Stimulated activated CD4-positive, alpha-beta T cell treated with anti-CD3 and anti-CD28 coated beads, Interleukin-2, amount 100 ng/mL, for 24 hours (primary cell): Measurements from ENCODE around the gene C6orf132.
"Not testable (repeated sequence)": the region's sequence is repeated elsewhere in the genome, so short reads cannot be mapped to it uniquely, and the experiment has no call there.

Source experiments
- DNase-seq, 2 donors: peaks; one replicate each; pipeline ENCODE4 v3.0.0-alpha.2; 2020

C6orf132 gene

DNA sequence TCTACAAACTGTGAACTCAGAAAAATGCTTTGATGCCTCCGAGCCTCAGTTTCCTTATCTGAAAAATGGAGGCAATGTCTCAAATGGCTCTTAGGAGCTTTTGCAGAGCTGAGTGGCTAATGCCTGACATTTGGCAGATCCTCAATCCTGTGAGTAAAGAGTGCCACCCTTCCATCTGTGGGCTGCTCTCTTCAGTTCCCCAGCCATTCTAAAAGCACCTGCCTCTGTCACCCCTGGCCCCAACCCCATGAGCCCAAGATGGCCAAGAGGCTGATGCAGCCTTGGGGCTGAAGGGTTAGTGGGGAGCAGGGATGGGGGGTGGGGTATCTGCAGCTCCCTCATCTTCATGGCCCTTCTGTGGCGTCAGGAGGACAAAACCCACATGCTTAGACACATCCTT, 16.2 kb upstream of the C6orf132 start:
- DNase-seq, result no peak

DNA sequence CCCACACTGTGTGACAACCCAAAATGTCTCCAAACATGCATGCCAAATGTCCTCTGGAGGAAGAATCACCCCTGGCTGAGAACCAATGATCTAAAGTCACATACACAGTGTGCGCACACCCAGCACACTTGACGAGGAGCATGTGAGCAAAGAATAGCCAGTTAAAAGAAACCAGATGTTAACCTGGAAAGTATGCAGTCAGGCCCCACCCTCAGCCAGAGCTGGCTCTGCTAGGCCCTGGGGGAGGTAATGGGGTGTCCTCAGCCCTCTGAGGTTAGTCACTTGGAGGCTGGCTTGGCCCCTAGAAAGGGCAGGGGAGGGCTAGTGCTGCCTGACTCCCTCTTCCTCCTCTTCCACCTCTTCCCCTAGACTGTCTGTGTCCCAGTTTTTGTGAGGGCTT, 15.6 kb upstream of the C6orf132 start:
- no peak for DNase-seq

DNA sequence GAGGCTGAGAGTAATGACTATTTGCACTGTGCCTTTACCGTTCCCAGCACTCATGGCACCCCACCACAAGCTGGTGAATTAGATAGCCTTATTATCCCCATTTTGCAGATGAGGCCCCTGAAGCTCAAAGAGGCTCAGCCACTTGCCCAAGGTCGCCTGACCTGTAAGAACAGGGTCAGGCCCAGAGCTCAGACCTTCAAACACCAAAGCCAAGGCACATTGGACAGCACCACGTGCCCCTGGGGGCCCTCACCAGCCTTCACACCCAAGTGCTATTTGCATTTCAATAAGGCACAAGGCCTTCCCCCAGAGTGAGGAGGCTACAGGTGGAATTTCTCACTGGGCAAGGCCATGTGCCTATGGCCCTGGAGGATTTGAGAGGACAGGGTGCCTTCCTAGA, 14.2 kb upstream of the C6orf132 start:
- DNase-seq, result no peak

DNA sequence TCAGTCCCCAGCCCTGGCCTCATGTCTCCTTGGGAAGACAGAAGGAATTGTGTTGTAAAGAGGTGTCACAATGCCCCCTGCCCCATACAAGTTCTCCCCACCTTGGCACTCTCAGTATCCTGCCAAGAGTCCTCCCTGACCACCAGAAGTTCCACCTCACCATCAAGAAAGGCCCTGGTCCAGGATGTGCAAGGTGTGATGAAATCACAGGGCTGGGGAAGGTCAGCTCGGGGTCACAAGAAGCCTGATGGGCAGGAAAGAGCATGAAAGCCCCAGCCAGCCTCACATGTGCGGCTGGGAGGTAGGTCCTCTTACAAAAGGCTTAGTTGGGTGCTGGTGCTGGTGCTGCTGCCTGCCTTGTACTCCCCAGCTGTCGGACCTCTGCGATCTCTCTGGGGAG, 12.9 kb upstream of the C6orf132 start:
- DNase-seq, result no peak

DNA sequence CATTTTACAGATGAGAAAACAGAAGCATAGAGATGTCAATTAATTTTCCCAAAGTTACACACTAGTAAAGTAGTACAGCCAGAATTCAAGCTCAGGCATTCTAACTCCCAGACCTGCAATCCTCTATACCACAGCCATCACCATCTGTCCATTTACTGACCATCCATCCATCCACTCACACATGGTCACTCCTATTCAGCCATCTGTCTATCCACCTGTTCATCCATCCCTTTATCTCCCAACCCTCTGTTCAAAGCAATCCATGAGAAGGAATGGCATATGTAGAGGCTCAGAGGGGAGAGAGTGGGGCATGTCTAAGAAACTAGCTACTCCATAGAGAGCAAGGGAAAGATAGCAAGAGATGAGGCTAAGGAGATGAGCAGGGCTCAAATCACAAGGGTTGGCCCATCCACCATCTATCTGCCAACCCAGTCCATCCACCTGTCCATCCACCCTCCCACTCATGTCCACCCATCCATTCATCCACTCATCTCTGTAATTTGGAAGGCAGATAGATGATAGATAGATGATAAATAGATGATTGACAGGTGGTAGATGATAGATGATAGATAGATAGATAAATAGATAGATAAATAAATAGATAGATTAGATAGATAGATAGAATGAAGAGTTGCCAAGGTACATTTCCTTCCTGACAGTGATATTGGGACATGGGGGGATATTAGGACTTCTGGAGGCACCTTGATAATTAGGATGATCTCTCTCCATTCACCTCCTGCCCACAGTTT, 12.2 kb upstream of the C6orf132 start:
- DNase-seq, result no peak

DNA sequence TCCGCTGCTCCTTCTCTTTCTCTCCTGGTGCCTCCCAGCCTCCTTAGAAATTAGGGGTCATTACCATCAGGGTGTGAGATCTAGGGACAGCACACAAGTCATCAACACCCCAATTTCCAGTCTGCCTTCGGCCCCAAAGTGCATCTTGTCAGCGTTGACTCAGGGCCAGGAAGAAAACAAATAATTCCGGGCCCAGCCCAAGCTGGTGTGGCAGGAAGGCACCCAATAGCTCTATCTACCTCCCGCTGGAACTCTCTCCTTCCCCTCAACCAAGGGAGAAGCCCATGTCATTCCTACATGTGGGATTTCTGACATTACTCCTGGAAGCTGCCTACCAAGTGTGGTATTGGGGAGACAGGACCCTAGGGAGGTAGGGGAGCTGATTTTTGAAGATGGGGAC, 11.5 kb upstream of the C6orf132 start:
- DNase-seq, result no peak

DNA sequence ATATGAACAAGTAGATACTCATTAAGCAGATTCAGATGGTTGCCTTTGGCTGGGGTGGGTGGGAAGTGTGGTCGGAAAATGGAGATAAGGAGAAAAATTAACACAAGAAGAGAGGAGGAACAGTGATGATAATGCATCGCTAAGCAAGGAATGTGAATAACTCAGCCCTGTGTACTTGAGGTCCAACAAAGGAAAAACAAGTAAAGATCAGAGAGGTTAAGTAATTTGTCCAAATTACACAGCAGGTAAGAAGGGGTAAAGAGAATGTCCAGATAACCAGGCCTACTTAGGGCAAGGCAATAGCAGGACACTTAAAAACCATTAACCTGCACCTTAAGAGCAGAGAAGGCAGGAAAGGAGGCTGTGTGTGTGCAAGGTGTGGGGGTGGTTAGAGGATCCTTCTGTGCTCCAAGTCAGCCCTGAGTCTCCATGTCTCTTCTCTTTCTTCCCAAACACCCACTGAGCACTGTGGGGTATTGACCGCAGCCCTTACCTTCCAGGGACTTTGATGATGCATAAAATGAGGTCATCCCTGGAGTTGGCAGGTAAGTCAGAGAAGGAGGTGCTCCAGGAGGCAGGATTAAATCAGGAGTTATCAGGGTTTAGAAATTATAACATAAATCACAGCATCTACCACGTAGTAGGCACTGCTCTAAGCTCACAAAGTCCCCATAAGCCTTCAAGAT, 10.3 kb upstream of the C6orf132 start:
- not testable (repeated sequence) for DNase-seq

DNA sequence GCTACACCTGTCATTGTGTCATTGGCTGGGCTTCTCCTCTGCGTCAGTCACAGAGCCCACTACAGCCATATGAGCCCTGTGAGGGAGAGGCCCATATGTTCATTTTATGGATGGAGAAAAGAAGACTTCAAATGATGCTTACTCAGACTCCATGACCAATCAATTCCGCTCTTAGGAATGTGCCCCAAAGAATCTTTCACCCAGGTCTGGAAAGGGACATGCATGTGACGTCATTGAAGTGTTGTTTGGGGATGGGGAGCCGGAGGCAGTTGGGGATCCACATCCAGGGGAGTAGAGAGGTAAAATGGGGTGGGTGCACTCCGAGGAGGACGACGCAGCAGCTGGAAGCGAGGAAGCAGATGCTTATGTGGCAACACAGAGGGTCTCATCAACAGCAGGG, 9.6 kb upstream of the C6orf132 start:
- no peak for DNase-seq

DNA sequence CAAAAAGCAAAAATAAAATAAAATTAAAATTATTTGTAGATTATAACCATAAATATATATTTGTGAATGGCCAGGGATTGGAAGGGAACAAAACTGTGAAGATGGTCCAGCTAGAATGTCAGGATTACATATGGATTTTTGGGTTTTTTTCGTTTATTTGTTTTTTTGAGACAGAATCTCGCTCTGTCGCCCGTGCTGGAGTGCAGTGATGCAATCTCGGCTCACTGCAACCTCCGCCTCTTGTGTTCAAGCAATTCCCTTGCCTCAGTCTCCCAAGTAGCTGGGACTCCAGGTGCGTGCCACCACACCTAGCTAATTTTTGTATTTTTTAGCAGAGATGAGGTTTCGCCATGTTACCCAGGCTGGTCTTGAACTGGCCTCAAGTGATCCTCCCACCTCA, 7.8 kb upstream of the C6orf132 start:
- DNase-seq, result no peak

DNA sequence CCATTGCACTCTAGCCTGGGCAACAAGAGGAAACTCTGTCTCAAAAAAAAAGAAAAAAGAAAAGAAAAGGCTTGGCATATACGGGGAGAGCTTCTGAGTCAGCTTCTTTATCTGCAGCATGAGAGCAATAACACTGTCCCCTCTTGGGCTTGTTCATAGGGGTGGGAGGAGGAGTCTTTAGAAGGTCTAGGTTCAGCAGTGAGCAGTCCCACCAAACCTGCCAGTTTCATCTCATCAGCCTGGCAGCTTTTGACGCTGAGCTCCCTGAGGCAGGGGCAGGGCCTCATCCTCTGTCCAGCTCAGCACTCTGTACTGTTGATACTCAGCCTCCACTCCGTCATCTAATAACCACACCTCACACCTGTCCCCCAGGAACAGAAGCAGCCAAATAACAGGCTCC, 5.6 kb upstream of the C6orf132 start:
- DNase-seq, result no peak

DNA sequence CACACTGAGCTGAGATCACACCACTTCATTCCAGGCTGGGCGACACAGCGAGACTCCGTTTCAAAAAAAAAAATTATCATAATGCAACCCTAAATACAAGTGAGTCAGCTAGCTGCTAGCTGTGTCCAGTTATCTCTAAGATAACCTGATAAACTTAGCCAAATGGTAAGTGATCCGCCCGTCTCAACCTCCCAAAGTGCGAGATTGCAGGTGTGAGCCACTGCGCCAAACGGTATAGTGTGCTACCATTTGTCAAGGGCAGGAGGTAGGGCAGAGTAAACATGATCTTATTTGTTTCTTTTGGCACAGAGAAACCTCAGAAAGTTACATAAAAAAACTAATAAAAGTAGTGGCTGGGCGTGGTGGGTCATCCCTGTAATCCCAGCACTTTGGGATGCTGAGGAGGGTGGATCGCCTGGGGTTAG, 4.7 kb upstream of the C6orf132 start:
- DNase-seq, result no peak

DNA sequence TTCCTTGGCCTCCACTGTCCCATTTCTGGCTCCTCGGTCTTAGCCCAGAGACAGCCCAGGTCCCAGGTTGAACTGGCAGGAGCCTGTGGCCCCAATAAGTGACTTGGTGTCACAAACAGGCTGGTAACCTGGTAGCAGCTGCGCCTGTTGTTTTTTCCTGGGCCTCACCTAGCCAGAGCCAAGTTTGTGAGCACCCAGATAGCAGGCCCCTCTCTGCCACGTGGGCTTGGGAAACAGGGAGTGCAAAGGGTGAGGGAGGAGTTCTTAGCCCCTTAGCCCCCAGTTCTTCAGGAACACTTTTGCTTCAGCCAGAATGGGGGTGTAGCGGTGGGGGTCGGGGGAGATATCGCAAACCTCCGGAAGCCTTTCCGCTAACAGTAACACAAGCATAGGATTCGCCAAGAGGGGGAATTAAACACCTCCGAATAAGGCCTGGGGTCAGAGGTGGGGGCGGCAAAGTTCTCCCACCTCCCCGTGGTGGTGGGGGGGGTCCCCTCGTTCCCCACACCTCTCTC, 760 bp downstream of the C6orf132 start:
- no peak for DNase-seq

DNA sequence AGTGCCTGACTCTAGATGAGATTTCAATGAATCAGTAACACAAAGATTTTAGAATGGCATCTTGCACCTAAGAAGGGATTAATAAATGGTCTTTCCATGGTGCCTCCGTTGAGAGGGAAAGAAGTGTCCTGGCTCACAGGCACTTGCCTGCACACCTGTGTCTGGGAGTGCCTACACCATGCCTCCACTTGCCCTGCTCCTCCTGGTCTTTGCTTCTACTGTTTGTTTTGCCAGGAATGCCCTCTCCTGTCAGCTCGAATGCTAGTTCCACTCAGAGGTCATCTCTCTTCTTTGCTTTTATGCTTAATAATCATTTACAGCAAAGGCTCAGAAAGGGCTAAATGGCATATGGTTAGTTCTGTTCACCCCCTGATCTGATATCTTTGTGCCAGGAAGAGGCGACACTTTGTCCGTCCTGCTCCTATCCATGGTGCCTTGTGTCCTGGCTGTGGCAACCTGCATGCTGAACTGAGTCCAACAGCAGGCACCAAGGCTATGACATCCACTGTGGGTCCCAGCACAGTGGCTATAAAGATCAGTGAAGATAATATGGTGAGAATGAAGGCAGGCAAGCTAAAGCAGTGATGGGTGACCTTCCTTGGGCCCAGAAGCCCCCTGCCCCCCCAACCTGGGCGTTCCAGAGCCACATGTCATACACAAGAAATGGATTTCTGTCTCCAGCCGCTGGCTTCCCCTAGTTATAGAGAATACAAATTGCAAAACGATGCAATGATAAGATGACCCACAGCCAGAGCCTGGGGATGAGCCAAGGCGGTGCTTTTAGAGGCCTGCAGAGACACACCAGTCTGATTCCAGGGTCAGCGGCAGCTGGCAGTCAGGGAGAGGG, 1.4 kb downstream of the C6orf132 start:
- DNase-seq, result no peak

DNA sequence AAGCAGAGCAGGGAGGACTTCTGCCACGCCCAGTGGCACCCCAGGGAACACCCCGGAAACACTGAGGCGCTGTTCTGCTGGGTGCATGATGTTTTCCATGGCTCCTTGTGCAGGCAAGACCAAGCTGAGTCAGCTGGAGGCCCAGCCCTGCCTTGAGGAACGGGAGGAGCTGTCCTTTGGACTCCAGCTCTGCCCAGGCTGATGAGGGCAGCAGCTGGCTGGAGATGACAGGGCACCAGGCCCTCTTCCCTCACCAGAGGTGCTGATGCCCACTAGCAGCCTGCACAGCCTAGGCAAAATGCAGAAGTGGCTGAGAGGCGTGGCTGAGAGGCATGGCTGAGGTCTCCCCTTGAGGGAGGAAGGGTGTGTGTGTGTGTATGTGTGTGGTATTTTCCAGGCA, 2.4 kb downstream of the C6orf132 start:
- DNase-seq, result no peak

DNA sequence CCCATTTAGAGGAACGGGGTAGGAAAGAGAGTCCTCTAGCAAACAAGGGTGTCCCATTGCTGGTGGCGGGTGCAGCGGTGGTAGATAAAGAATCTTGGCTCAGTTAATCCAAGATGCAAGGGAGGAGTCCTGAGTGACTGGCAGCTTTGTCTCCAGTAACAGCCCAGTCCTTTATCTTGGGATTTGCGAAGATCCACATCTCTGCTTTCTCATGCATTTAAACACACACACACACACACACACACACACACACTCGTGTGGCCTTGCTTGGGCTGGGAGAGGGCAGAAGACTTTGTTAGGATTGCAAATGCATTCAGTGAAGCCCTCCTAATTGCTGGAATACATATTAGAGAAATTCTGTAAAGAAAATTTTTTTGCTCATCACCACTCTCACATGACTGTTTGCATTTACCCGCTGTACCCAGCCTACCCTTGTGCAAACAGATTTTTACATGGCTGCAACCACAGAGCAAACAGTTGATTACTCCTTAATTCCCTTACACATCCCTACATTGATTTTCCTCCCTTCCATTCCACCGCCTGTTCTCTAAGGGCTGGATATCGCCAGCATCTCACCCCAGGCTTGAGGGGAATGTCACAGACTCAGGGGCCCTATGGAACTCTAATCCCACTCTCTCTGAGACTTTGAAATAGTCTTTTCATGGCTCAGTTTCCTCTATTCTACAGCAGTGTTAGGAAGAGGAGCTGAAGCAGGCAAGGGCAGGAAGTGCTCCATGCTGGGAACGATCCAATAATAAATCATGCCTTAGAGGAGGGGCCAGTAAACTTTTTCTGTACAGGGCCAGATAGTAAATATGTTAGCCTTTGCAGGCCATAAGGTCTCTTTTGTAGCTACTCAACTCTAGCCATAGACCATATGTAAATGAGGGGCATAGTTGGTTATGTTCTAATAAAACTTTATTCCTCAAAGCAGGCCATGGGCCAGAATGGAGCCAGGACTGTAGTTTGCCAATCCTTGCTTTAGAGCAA, 3.5 kb downstream of the C6orf132 start:
- DNase-seq, result no peak

DNA sequence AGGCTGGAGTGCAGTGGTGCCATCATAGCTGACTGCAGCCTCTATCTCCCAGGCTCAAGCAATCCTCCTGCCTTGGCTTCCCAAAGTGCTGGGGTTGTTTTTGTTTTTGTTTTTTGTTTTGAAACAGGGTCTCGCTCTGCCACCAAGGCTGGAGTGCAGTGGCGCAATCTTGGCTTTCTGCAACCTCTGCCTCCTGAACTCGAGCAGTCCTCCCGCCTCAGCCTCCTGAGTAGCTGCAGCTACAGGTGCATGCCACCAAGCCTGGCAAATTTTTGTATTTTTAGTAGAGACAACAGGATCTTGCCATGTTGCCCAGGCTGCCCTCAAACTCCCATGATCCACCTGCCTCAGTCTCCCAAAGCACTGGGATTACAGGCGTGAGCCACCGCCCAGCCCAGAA, 4.2 kb downstream of the C6orf132 start:
- DNase-seq, result no peak

DNA sequence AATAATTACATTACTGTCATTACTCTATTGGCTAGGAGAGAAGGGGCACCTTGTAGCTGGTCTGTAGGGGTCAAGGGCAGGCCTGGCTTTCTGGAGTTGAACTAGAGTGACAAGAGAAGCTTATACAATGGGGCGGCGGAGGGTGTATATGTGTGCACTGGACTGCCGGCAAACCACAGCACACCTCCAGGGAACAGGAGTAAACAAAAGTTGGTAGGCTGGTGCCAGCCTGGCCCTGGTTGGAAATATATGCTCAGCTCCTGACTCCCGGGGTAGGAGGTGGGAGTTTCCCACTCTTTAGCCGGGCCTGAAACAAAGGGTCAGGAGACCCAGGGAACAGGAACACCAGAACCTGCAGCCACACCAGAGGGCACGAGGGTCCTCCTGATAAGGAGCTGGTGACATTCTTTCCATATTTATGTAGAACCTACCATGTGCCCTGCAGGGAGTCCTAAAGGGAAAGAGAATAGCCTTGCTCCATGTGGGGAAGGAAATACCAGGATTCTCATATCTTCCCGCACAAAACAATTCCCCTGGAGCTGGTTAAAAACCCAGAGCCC, 5.1 kb downstream of the C6orf132 start:
- no peak for DNase-seq

DNA sequence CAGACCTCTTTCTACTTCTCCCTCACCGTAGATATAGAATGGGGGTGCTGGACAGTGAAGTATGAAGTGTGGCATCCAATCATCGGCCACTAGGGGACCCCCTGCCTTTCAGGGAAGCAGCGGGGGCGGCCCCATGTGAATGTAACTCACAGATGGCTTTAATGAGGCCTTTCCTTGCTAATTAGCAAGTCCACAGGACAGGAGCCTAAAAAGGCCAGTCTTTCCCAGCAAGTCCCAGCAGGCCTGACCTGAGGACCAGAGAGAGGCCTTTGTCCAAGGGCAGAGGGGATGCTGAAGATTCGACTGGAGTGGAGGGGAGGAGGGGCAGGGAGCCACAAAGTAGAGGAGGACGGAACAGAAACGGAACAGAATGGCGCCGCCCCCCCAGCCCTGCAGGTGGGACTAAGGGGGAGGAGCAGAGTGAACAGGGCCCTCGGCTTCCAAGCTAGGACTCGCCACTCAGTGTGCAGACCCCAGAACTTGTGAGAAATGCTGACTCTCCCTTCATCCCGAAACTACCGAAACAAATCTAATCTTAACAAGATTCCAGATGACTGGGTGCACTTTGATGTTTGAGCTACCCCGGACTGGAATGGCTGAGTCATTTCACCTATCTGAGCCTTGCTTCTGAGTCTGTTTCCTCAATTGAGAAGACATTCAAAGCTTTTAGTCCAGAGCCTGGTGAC, 5.8 kb downstream of the C6orf132 start:
- DNase-seq, result peak; percentile 30 to 41

DNA sequence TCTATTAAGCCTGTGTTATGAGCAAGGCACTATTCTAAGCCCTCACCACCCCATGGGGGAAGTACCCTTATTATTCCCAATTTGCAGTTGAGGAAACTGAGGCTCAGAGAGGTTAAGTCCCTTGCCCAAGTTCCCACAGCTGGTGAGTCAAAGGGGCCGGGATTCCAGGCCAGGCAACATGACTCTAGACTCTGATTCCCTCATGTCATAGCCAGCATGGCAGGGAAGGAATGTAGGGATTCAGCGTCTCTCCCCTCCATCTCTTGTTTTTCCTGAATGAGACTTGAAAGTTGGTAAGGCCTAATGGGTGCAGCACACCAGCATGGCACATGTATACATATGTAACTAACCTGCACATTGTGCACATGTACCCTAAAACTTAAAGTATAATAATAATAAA, 6.7 kb downstream of the C6orf132 start:
- DNase-seq, result no peak

DNA sequence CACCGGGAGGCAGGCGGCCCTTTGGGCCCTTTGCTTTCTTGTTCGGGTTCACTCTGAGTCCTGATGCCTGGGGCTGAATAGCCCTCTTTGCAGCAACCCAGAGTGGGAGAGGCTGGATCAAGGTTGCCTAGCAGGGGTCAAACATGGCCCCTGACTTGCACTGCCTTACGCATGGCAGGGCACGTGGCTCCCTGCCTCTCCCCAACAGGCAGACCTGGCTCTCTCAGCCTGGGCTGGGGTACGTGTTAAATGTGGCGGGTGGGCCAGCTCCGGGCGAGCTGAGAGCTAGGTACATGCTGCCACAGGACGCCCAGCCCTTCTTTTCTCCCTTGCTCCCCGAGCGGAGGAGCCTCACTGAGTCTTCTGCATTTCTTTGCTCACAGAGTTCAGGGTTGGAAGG, 7.3 kb downstream of the C6orf132 start:
- no peak for DNase-seq

DNA sequence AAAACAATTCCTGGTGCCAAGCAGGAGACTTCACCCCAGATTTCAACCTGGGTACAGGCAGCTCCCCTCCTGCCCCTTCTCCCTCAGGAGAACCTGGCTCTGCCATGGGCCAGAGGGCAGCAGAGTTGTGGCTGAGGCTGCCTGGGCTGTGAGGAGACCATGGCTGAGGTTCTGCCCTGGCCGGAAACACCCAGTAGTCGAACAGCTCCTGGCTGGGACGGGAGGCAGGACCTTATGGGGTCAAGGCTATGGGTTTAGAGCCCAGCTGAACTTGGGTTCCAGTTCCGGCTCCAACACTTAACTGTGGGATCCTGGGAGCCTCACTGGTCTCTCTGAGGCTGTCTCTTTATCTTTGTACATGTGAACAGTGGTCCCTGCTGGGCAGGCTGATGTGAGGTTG, 8.5 kb downstream of the C6orf132 start:
- no peak for DNase-seq
